ENCODE measurements around the gene ESRP2.

Gene ESRP2

DNA sequence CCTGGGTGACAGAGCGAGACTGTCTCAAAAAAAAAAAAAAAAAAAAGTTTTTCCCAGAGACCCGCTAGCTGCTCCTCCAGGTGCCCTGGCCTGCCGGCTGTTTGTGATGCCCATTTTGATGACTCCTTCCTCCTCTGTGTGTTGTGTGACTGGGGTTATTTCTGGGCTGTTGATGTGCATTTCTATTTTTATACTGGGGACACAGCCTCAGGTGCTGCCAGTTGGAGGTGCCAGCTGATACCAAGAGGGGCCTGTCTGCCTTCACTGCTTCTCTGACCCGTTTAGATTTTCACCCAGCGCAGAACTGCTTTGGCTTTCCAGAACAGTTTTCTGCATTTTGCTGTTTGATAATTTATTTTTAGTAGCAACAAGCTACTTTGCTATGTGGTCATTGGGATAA is 15.9 kb upstream of the ESRP2 start:
- no peaks in the 10 kb centered on the region for H3K9me3 Mint-ChIP-seq
- H3K4me1 Mint-ChIP-seq: peaks cover 3% of the 10 kb centered on the region
- peaks cover 8% of the 10 kb centered on the region for H3K36me3 Mint-ChIP-seq (ENCODE audit: low read depth)

DNA sequence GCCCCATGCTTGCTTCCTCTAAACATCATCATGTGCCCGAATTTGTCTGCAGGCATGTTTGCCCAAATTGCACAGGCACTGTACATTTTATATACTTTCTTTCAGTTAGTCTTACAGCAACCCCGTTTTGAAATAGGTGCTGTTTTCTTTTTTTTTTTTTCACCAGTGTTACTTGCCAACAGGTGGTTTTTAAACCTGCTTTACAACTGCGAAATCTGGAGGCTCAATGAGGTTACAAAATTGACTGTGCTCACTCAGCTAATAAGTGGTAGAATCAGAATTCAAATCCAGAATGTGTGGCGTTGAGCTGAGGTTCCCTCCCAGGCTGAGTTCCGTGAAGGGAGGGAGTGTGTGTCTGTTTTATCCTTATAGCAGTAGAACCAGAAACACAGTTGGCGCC is 15.0 kb upstream of the ESRP2 start:
- no peak for DNase-seq
- ATAC-seq: no peak
- H3K36me3 Mint-ChIP-seq (ENCODE audit: low read depth): peaks cover 8% of the 10 kb centered on the region
- no peaks in the 10 kb centered on the region for H3K9me3 Mint-ChIP-seq
- H3K4me1 Mint-ChIP-seq: peaks cover 11% of the 10 kb centered on the region
- no peaks in the 10 kb centered on the region for H3K27me3 Mint-ChIP-seq
- H3K4me3 Mint-ChIP-seq: no peak overlapping the region
- H3K27ac Mint-ChIP-seq: no peak overlapping the region

More for the DNA sequence above, 15.9 kb upstream of the ESRP2 start:
- no peak overlapping the region for H3K27ac Mint-ChIP-seq
- no peak overlapping the region for H3K4me3 Mint-ChIP-seq
- ATAC-seq (no peak), DNase-seq (no peak)
- H3K27me3 Mint-ChIP-seq: no peaks in the 10 kb centered on the region

DNA sequence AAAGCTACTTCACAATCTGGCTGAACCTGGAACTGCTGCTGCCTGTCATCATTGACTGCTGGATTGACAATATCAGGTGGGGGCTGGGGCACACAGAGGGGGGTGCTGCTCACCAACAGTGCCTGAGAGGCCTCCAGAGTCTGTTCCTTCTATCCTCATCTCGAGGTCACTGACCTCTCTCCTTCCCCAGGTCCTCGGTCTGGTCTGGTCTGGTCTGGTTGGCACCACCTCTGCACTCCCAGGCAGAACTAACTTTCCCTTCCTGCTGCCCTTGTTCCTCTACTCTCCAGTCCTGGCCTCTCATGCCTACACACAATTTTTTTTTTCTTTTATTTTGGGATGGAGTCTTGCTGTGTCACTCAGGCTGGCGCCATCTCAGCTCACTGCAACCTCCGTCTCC is 13.4 kb upstream of the ESRP2 start:
- ATAC-seq: no peak
- peaks cover 8% of the 10 kb centered on the region for H3K36me3 Mint-ChIP-seq (ENCODE audit: low read depth)
- no peaks in the 10 kb centered on the region for H3K9me3 Mint-ChIP-seq
- peaks cover 22% of the 10 kb centered on the region for H3K4me1 Mint-ChIP-seq
- DNase-seq: no peak
- no peak overlapping the region for H3K27ac Mint-ChIP-seq
- no peak overlapping the region for H3K4me3 Mint-ChIP-seq
- no peaks in the 10 kb centered on the region for H3K27me3 Mint-ChIP-seq

DNA sequence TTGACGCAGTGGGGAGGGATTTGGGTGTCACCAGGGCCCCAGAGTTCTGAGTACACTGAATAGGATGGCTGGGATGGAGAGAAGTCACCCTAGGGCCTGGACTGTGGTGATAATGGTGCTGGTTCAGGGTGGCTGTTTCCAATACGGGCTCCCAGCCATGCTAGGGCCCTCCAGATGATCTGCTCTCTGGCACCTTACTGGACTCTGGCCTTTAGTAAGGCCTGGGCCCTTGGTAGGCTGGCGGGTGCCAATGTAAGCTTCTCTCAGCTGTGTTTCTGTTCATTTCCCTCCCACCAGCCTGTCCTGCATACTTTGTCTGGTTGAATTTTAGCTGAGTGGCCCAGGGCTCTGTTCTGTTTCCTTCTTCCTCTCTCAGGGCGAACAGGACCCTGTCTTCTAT is 12.0 kb upstream of the ESRP2 start:
- Mint-ChIP-seq H3K4me1 (peaks cover 25% of the 10 kb centered on the region), H3K9me3 (no peaks in the 10 kb centered on the region), H3K27ac (no peak overlapping the region), H3K36me3 (ENCODE audit: low read depth) (peaks cover 8% of the 10 kb centered on the region), H3K4me3 (no peak overlapping the region), H3K27me3 (no peaks in the 10 kb centered on the region)
- ATAC-seq (no peak), DNase-seq (no peak)

DNA sequence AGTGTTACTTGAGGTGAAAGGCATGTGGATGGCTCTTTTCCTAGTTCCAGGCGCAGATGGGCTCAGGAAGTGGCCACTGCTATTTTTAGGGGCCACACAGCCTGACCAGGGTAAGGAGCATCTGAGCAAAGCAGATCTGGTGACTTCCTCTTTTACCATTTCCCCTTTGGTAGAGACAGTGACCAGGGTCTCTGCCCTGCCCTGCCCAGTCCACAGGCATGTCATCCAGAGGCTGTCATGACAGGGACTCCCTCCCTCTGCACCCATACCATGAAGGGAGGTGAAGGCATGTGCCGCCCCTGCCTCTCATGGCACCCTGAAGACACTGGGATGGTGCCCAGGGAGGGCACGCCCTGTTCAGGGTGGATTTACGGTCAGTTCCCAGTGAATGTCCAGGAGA is 11.5 kb upstream of the ESRP2 start:
- H3K4me1 Mint-ChIP-seq: peaks cover 25% of the 10 kb centered on the region
- ATAC-seq: no peak
- H3K9me3 Mint-ChIP-seq: no peaks in the 10 kb centered on the region
- DNase-seq: no peak
- H3K27ac Mint-ChIP-seq: no peak overlapping the region
- no peaks in the 10 kb centered on the region for H3K27me3 Mint-ChIP-seq
- peaks cover 8% of the 10 kb centered on the region for H3K36me3 Mint-ChIP-seq (ENCODE audit: low read depth)
- H3K4me3 Mint-ChIP-seq: no peak overlapping the region

DNA sequence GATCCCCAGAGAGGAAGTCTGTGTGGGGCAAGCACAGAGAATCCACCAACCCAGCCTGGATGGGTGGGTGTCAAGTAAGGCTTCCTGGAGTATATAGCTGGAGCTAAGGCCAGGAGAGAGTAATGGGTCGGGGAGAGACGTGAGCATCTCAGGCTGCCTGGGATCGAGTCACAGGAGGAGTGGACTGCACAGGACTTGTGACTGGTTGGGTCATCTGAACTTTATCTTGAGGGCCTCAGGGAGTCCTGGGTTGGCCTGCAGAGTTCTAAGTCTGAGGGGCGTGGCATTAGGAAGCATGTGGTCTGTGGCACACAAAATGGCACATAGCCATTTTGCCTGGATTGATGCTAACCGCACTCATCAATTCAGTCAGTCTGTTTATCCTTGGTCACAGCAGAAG is 10.7 kb upstream of the ESRP2 start:
- peaks cover 5% of the 10 kb centered on the region for H3K36me3 Mint-ChIP-seq (ENCODE audit: low read depth)
- peak overlapping the region; percentile 43 for H3K27ac Mint-ChIP-seq
- H3K9me3 Mint-ChIP-seq: no peaks in the 10 kb centered on the region
- ATAC-seq (no peak), DNase-seq (no peak)
- no peaks in the 10 kb centered on the region for H3K27me3 Mint-ChIP-seq
- H3K4me3 Mint-ChIP-seq: peak overlapping the region; percentile 96
- peaks cover 23% of the 10 kb centered on the region for H3K4me1 Mint-ChIP-seq

DNA sequence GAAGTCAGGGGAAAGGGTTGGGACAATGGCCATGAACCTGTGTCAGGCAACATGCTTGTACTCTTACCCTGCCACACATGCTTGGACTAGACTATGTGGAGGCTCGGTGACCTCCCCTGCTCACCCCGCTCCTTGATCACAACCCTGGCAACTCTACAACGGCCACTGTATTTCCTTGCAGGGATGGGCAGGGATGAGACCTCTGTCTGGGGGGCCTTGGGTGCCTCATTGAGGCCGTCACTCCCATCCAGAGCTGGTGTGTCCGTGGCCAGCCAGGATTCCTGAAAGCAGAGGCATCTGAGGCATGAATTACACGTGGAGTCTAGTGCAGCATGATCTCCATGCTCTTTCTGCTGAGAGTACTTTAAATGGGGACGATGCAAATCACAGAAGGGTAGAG is 10.2 kb upstream of the ESRP2 start:
- no peak for DNase-seq
- no peak for ATAC-seq
- peaks cover 23% of the 10 kb centered on the region for H3K4me1 Mint-ChIP-seq
- no peaks in the 10 kb centered on the region for H3K9me3 Mint-ChIP-seq
- peaks cover 5% of the 10 kb centered on the region for H3K36me3 Mint-ChIP-seq (ENCODE audit: low read depth)
- peak overlapping the region; percentile 43 for H3K27ac Mint-ChIP-seq
- H3K27me3 Mint-ChIP-seq: no peaks in the 10 kb centered on the region
- H3K4me3 Mint-ChIP-seq: peak overlapping the region; percentile 96

DNA sequence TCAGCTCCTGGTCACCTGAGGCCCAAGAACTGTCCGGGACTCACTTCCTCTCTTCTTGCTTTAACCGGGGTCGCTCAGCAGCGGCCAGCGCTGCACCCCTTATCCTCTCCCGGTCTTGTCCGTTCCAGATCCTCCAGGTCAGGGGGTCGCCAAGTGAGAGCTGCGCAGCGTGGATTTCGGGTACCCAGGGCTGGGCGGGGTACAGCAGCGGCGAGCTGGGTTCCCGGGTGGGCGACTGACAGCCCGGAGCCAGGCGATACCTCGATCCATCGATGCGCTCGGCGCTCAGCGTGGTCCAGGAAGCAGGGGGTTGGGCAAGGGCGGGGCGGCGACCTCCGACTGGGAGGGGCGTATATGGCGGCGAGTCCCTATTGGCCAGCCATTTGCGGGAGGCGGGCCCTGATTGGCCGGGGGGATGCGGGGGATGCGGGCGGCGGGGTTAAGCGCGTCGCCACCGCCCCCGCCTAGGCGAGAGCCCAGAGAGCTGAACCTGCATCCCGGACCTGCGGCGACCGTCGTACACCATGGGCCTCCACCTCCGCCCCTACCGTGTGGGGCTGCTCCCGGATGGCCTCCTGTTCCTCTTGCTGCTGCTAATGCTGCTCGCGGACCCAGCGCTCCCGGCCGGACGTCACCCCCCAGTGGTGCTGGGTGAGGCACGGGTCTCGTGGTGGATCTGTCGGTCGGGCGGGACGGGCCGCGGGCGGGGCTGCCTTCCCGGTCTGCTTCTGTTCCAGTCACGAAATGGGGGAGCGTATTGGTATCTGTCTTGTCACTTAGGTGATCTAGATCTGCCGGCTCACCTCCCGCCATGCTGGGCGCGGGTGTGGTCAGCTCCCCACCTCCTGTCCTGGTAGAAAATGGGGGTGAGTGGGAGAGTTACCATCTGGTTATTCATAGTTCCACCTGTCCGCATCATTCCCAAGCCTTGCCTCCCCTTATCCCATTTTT is 9.3 kb upstream of the ESRP2 start, which contains the start of gene PLA2G15:
TSS of gene PLA2G15 (plus strand) at position 471 of the 951 bp plus-strand sequence. CDS start at position 525, 54 bp downstream.
- DNase-seq (peak; percentile 98), ATAC-seq (peak; percentile 93)
- H3K9me3 Mint-ChIP-seq: no peaks in the 10 kb centered on the region
- H3K27ac Mint-ChIP-seq: peak within 1 kb of the TSS; percentile 83
- H3K36me3 Mint-ChIP-seq (ENCODE audit: low read depth): peaks cover 2% of the 10 kb centered on the region
- peak within 1 kb of the TSS; percentile 96 for H3K4me3 Mint-ChIP-seq
- no peaks in the 10 kb centered on the region for H3K27me3 Mint-ChIP-seq
- peaks cover 23% of the 10 kb centered on the region for H3K4me1 Mint-ChIP-seq

DNA sequence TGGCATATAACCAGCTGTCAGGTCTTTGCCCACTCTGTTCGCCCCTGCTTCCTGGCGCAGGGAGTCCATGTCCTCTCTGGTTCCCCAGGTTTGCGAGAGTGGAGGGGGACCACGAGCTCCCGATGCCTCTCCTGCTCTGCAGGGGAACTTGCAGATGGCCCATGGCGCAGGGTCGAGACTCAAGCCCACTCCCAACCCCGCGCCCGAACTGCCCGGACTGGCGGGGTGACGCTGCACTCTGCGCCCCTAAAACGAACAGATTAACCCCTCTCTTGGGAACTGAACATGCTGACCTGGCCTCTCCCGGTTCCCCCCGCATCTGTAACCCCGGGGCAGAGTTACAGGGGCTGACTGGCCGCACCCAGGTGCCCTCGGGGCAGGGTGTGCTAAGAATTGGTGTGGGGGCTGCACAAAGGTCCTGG is 8.6 kb upstream of the ESRP2 start:
- peaks cover 27% of the 10 kb centered on the region for H3K4me1 Mint-ChIP-seq
- ATAC-seq (no peak), DNase-seq (peak; percentile 6)
- peak overlapping the region; percentile 96 for H3K4me3 Mint-ChIP-seq
- no peaks in the 10 kb centered on the region for H3K36me3 Mint-ChIP-seq (ENCODE audit: low read depth)
- no peaks in the 10 kb centered on the region for H3K27me3 Mint-ChIP-seq
- H3K9me3 Mint-ChIP-seq: no peaks in the 10 kb centered on the region
- peak overlapping the region; percentile 83 for H3K27ac Mint-ChIP-seq

DNA sequence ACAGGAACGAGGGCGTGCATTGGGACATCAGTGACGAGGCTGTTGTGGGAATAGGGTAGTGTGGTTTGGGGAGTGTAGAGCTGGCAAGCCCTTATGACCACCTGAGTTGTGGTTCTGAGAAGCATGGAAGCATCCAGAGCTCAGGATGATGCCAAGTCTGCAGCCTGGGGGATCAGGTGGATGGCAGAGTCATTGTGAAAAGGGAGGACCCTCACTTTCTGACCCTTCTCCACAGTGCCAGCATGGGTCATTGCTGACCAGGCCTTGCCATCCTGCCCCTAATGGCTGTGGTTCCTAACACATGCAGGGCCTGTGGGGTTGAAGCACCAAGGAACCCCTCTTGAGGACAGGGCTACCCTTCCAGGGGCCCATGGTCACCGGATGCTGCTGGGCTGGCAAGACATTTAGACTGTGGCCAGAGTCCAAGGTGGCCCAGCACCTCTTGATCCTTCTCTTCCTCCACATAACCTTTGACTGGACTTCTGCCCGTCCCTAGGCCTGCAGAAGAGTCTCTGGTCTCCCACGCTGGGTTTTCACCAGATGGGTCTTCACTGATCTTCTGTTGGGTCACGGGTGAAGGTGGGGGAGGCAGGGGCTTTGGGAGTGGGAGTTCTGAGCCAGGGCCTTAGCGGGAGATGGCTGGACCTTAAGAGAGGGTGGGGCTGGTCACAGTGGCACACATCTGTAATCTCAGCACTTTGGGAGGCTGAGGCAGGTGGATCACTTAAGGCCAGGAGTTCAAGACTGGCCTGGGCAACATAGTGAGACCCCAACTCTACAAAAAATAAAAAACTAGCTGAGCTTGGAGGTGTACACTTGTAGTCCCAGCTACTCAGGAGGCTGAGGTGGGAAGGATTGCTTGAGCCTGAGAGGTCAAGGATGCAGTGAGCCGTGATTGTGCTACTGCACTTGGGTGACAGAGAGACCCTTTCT is 7.3 kb upstream of the ESRP2 start:
- no peak overlapping the region for H3K4me3 Mint-ChIP-seq
- H3K27me3 Mint-ChIP-seq: no peaks in the 10 kb centered on the region
- ATAC-seq (no peak), DNase-seq (no peak)
- no peak overlapping the region for H3K27ac Mint-ChIP-seq
- H3K9me3 Mint-ChIP-seq: no peaks in the 10 kb centered on the region
- H3K36me3 Mint-ChIP-seq (ENCODE audit: low read depth): no peaks in the 10 kb centered on the region
- peaks cover 34% of the 10 kb centered on the region for H3K4me1 Mint-ChIP-seq

DNA sequence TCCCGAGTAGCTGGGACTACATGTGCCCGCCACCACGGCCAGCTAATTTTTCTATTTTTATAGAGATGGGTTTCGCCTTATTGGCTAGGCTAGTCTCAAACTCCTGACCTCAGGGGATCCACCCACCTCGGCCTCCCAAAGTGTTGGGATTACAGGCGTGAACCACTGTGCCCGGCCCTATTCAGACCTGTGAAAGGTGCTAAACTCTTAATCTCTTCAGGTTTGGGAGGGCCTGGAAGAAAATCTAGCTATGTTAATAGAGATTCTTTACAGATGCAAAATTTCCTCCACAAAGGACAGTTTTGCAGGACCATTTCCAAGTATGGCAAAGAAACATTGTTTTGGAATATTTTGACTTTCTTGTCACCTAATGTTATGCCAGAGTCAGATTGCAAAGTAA is 6.2 kb upstream of the ESRP2 start:
- Mint-ChIP-seq H3K9me3 (no peaks in the 10 kb centered on the region), H3K27ac (no peak overlapping the region), H3K36me3 (ENCODE audit: low read depth) (no peaks in the 10 kb centered on the region), H3K4me3 (no peak overlapping the region), H3K4me1 (peaks cover 40% of the 10 kb centered on the region), H3K27me3 (no peaks in the 10 kb centered on the region)
- no peak for ATAC-seq
- DNase-seq: no peak

DNA sequence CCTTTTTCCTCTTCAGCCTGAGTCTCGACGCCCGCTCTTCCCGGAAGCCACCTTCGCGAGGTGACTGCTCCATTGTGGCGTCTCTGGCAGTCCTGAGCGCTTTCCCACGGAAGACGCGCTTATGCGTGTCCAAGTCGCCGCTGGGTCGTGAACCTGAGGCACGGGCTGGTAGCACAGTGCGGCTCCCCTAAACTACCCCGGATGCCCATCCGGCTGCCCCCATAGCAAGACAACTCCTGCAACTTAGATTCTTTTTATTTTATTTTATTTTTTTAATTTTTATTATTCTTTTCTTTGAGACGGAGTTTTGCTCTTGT is 2.1 kb upstream of the ESRP2 start:
- peak overlapping the region; percentile 90 for H3K4me3 Mint-ChIP-seq
- peak overlapping the region; percentile 87 for H3K27ac Mint-ChIP-seq
- peaks cover 36% of the 10 kb centered on the region for H3K4me1 Mint-ChIP-seq
- H3K36me3 Mint-ChIP-seq (ENCODE audit: low read depth): no peaks in the 10 kb centered on the region
- ATAC-seq (no peak), DNase-seq (no peak)
- no peaks in the 10 kb centered on the region for H3K27me3 Mint-ChIP-seq
- no peaks in the 10 kb centered on the region for H3K9me3 Mint-ChIP-seq

DNA sequence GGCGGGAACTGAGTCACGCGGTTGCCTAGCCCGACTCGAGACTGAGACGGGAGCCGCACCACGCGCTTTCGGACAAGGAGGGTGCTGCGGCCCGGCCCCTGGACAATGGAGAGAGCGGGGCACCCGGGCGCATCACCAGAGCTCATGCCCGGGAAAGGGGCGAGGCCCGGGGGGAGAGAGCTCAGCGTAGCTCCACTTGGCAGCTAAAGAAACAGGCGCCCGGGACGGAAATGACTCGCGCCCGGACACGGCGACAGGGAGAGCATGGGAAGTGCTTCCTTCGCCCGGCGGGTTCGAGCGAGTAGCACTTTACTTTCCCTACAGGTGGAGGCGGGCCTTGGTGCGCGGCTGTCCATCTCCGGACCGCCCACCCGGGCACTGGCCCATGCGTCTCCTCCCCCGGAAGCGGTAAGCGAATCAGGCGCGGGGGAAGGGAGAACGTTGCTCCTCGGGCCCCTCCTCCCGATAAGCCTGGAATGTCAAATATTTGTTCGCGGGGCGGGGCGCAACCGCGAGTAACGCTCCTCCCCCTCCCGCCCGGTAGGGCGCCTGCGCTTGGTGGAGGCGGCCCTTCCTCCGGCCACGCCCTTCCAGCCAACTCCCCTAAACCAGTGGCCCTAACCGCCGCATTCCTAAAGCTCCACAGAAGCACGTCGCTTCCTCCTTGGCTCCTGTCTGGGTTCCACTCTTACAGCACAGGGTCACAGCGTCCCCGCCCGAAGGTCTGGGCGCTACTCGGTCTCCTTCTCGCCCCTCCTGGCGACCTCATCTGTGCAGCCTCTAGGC is 1.5 kb upstream of the ESRP2 start:
- DNase-seq (peak; percentile 94), ATAC-seq (peak; percentile 73)
- peak overlapping the region; percentile 90 for H3K4me3 Mint-ChIP-seq
- H3K4me1 Mint-ChIP-seq: peaks cover 41% of the 10 kb centered on the region
- H3K9me3 Mint-ChIP-seq: no peaks in the 10 kb centered on the region
- peak overlapping the region; percentile 87 for H3K27ac Mint-ChIP-seq
- no peaks in the 10 kb centered on the region for H3K36me3 Mint-ChIP-seq (ENCODE audit: low read depth)
- H3K27me3 Mint-ChIP-seq: no peaks in the 10 kb centered on the region

DNA sequence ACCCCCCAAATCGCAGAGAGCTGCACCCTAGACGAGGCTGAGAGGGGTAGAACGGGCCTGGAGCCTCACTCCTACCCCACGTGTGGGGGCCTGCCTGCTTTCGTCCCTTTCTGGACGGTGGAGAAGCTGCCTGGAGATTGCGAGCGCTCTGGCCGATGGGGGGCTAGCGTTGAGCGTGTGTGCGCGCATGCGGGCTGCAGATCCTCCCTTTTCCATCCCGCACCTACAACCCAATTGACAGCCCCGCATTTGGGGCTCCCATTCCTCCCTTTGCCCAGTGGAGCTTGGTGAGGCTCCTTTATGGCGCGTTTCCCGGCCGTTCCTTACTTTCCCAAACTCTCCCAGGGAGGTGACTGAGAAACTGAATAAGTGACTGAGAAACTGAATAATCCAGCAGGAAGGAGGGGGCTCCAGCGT is 907 bp upstream of the ESRP2 start:
- H3K36me3 Mint-ChIP-seq (ENCODE audit: low read depth): no peaks in the 10 kb centered on the region
- H3K4me3 Mint-ChIP-seq: peak overlapping the region; percentile 90
- peaks cover 41% of the 10 kb centered on the region for H3K4me1 Mint-ChIP-seq
- no peaks in the 10 kb centered on the region for H3K27me3 Mint-ChIP-seq
- no peaks in the 10 kb centered on the region for H3K9me3 Mint-ChIP-seq
- peak overlapping the region; percentile 87 for H3K27ac Mint-ChIP-seq
- ATAC-seq (no peak), DNase-seq (peak; percentile 31)

Data from activated naive CD8-positive, alpha-beta T cell treated with anti-CD3 and anti-CD28 coated beads, Interleukin-2, amount 50 U/mL, for 24 hours (primary cell).